SK-N-MC (cell line): Measurements from ENCODE around the gene P2RY2.
"Not testable (repeated sequence)": the region's sequence is repeated elsewhere in the genome, so short reads cannot be mapped to it uniquely, and the experiment has no call there.

ENCODE experiments used
- DNase-seq: peaks from one replicate; pipeline ENCODE4 v3.0.0-alpha.2; 2011; ENCODE audit warnings: low read depth, low spot score
- H3K27ac ChIP-seq: fragments of 200-600 bp; sonication (generic); 2 replicates; pipeline ENCODE4 v1.5.1; 2016; ENCODE audit warnings: mixed run types
- H3K36me3 ChIP-seq: fragments of 200-600 bp; sonication (generic); 2 replicates; pipeline ENCODE4 v1.6.1; 2017; ENCODE audit warnings: antibody characterized with exemption, low read length, mixed read lengths; ENCODE audit not compliant: insufficient read depth
- H3K4me3 ChIP-seq: fragments of 200-600 bp; sonication (generic); 2 replicates; pipeline ENCODE4 v1.5.1; 2016
- H3K9ac ChIP-seq: fragments of 200-600 bp; sonication (generic); 2 replicates; pipeline ENCODE4 v1.8.0; 2017; ENCODE audit warnings: mixed run types, mixed read lengths; ENCODE audit not compliant: insufficient read length
- H3K9me3 ChIP-seq: fragments of 200-600 bp; sonication (generic); 2 replicates; pipeline ENCODE4 v1.6.1; 2017; ENCODE audit warnings: low read depth, mild to moderate bottlenecking, antibody characterized with exemption, low read length, moderate library complexity, mixed read lengths
- EZH2 ChIP-seq: fragments of 200-600 bp; sonication (generic); IDR thresholded peaks from one replicate; pipeline ENCODE4 v1.6.1; 2017; ENCODE audit warnings: antibody characterized with exemption
- FOXP2 ChIP-seq: optimal IDR thresholded peaks from 2 replicates; pipeline ENCODE3; 2011; ENCODE audit warnings: mild to moderate bottlenecking, moderate library complexity; ENCODE audit not compliant: insufficient read depth; ENCODE audit errors: extremely low read length, control extremely low read depth
- POLR2AphosphoS5 ChIP-seq: IDR thresholded peaks from 2 replicates; pipeline ENCODE4 v1.6.1; 2012; ENCODE audit warnings: mild to moderate bottlenecking, low read depth, low read length, borderline replicate concordance

Gene P2RY2

DNA sequence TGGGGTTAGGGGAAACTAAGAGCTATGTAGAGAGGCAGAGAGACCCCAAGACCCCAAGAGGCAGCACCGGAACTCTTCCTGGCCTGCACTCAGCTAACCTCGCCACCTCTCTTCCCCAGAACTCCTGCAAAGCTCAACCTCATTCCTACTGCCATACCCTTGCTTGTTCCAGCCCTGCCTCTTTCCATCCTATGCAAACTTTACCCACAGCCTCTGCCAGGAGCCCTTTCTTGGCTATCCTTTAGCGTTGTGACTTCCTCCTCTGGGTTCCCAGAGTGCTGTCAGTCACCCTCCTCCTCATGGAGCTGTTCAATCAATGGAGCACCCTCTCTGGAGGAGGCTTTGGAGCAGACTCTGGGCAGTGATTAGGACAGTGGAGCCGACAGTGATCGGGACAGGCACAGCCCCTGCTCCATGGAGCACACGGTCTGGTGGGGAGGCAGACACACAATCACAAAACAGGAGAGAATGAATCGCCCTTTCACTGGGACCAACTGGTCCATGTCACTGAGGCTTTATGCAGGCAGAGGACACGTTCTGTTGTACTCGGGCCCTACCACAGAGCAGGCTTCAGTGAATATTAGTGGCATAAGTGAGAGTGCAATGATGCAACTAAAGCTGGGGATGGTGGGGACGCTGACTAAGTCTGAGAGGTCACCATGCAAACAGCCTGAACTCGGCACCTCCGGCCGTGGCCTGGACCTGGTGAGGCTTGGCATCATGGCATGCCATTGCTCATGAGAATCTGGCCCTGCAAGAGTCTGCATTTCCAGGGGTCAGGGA, 24.6 kb upstream of the P2RY2 start:
- no peak for TF ChIP-seq EZH2
- no peak for TF ChIP-seq FOXP2
- TF ChIP-seq POLR2AphosphoS5 = no peak
- H3K9me3 ChIP-seq = no peaks in the 10 kb centered on the region
- no peak overlapping the region for H3K27ac ChIP-seq

DNA sequence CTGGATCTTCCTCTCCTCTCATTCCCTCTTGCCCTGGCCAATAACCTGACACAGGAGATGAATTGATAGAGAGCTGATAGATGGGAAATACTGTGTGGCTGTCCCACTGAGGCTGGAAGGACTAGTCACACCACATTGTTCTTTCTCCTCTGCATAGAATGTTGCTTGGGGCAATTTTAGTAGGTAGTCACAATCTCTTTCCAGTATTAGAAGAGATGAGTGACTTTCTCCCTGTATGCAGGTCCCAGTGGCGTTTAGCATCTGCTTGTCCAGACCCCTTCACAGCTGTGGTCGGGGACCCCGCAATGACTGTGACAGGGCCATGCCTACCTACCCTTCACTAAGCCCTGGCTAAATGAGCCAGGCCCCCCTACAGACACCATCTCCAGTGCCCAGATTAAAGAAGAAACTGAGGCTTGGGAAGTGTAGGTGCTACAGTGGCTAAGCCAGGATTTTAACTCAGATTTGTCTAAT, 24.0 kb upstream of the P2RY2 start:
- no peak overlapping the region for H3K27ac ChIP-seq
- H3K4me3 ChIP-seq = no peak overlapping the region
- TF ChIP-seq EZH2 (no peak), FOXP2 (no peak), POLR2AphosphoS5 (no peak)
- no peak for DNase-seq
- no peak overlapping the region for H3K9ac ChIP-seq
- no peaks in the 10 kb centered on the region for H3K9me3 ChIP-seq
- no peaks in the 10 kb centered on the region for H3K36me3 ChIP-seq

More for the DNA sequence above, 24.6 kb upstream of the P2RY2 start:
- no peak for DNase-seq
- Histone ChIP-seq H3K4me3 (no peak overlapping the region), H3K36me3 (no peaks in the 10 kb centered on the region), H3K9ac (no peak overlapping the region)

DNA sequence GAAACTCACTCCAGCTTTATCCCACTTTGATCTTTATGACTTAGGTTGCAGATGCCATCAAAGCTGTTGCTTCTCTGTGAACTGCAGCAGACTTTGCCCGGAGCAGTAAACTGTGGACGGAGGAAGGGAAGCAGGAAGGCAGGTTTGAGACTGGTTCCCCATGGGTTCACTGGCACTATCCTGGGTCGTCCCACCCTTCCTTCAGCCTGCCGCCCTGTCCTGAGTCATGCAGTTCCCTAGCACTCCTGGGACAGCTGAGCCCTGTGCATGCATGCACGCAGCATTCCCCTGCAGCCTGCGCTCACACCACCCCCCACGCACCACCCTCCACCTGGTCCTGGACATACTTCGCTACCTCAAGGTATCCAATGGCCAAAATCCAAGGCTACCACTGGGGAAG, 23.5 kb upstream of the P2RY2 start:
- TF ChIP-seq FOXP2 (no peak), POLR2AphosphoS5 (no peak), EZH2 (no peak)
- no peak overlapping the region for H3K27ac ChIP-seq
- no peak overlapping the region for H3K9ac ChIP-seq
- no peaks in the 10 kb centered on the region for H3K9me3 ChIP-seq
- DNase-seq = no peak
- H3K36me3 ChIP-seq = no peaks in the 10 kb centered on the region
- no peak overlapping the region for H3K4me3 ChIP-seq

DNA sequence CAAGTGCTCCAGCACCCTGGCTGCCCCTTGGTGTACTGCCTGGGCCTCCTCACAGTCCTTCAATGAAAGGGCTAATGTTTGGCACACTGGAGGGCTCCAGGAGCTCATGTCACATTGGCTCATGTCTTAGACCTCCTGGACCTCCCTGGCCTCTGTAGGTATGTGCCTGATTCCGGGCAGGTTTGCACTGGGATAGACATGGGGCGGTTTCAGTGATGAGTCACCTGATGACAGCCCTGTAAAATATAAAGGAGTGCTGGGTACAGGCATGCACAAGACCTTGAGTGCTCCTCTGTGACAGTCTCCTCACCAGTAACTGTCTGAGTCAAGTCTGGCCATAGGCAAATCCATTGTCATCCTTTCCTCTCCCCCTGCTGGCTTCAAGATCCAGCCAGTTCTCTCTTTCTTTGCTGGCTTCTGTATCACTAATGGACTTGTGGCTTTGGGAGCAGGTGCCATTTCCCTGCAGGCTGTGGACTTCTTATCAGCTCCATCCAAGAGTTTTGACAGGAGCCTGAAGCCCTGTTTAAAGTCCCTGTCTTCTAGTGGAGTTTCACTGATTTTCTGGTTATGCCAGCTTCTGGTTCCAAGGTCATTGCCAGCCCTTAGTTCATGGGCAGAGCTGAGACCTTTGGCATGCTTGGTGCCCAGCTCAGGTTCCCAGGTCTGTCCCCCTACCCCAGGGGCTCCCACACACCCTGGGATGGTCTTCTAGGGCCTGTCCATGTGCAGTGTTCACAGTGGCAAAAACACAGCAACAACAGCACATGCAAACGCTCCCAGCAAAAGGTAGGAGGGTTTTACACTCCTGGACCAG, 22.7 kb upstream of the P2RY2 start:
- Histone ChIP-seq H3K27ac (no peak overlapping the region), H3K4me3 (no peak overlapping the region), H3K36me3 (no peaks in the 10 kb centered on the region), H3K9ac (no peak overlapping the region), H3K9me3 (no peaks in the 10 kb centered on the region)
- TF ChIP-seq POLR2AphosphoS5 = no peak
- no peak for TF ChIP-seq EZH2
- TF ChIP-seq FOXP2 = no peak
- DNase-seq = no peak

DNA sequence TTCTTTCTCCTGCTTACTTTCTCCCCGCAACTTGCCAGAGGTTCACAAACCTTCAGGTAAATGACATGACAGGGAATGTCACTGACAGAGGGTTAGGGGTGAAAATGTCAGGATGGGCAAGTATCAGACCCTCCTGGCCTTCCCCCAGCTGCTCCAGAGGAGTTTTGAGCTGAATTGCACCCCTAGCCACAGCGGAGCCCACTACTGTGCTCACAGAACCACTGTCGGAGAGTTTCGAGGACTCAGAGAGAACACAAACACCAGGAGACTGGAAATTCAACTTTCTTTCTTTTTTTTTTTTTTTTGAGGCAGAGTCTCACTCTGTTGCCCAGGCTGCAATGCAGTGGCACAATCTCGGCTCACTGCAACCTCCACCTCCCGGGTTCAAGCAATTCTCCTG, 21.5 kb upstream of the P2RY2 start:
- no peak overlapping the region for H3K27ac ChIP-seq
- TF ChIP-seq EZH2 (no peak), POLR2AphosphoS5 (no peak), FOXP2 (no peak)

DNA sequence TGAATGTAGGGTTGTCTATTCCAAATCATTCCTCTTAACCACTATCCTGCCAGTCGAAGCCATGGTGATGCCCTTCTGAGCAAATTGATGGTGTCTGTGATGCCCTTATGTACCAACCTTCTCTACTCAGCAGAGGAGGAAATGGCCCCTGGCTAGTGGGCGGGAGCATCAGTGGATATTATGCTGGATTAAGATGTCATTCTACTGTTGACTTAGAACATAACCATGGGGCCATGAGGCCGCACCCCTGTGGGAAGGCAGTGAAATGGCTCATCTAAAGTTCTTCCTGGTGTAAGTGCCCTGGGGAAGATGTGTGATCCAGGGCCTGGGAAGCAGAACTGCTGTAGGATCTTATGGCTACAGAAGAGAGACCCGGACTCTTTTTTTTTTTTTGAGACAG, 20.7 kb upstream of the P2RY2 start:
- no peak for DNase-seq
- TF ChIP-seq EZH2 = no peak
- TF ChIP-seq FOXP2 = no peak
- no peak for TF ChIP-seq POLR2AphosphoS5
- no peak overlapping the region for H3K9ac ChIP-seq
- no peak overlapping the region for H3K4me3 ChIP-seq
- no peaks in the 10 kb centered on the region for H3K36me3 ChIP-seq
- no peak overlapping the region for H3K27ac ChIP-seq
- H3K9me3 ChIP-seq = no peaks in the 10 kb centered on the region

More for the DNA sequence above, 21.5 kb upstream of the P2RY2 start:
- Histone ChIP-seq H3K4me3 (no peak overlapping the region), H3K36me3 (no peaks in the 10 kb centered on the region), H3K9me3 (no peaks in the 10 kb centered on the region), H3K9ac (no peak overlapping the region)
- DNase-seq = no peak

DNA sequence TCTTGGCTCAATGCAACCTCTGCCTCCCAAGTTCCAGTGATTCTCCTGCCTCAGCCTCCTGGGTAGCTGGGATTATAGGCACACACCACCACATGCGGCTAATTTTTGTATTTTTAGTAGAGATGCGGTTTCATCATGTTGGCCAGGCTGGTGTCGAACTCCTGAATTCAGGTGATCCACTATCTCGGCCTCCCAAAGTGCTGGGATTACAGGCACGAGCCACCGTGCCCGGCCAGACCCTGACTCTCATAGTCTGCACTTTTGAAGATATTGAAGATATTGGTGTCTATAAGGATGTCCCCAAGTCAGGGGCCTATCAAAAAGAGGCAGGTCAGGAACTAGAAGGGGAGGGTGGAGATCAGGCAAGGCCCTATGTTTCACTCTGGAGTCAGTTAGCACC, 20.3 kb upstream of the P2RY2 start:
- DNase-seq, H3K27ac ChIP-seq, H3K9ac ChIP-seq, H3K9me3 ChIP-seq, H3K4me3 ChIP-seq, H3K36me3 ChIP-seq: not testable (repeated sequence)

DNA sequence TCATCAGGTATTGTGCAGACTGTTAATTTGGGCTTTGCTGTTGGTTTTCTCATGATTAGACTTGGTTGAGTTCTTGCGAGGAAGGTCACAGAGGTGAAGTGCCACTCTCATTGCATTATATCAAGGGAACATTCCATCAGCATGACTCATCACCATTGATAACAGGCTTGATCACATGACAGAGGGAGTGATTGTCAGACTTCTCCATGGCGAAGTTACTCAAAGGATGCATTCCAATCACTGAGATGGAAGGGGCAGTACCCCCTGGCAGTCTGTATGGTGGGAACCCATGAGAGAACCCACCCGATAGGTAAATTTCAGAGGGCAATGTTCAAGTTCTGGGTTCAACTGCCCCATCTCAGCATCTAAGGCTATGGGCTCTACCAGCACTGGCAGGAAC, 19.4 kb upstream of the P2RY2 start:
- H3K9ac ChIP-seq = no peak overlapping the region
- no peak overlapping the region for H3K4me3 ChIP-seq
- no peaks in the 10 kb centered on the region for H3K9me3 ChIP-seq
- DNase-seq = no peak
- TF ChIP-seq FOXP2 = no peak
- no peak for TF ChIP-seq POLR2AphosphoS5
- TF ChIP-seq EZH2 = no peak
- H3K27ac ChIP-seq = no peak overlapping the region
- H3K36me3 ChIP-seq = no peaks in the 10 kb centered on the region

DNA sequence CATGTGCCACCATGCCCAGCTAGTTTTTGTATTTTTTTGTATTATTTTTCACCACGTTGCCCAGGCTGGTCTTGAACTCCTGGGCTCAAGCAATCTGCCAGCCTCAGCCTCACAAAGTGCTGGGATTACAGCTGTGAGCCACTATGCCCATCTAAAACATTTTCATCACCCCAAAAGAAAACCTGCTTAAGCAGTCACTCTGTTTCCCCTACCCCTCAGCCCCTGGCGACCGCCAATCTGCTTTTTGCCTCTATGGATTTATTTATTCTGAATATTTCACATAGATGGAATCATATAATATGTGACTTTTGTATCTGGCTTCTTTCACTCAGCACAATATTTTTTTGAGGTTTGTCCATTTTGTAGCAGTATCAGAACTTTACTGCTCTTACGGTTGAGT, 18.6 kb upstream of the P2RY2 start:
- TF ChIP-seq POLR2AphosphoS5 (no peak), EZH2 (no peak), FOXP2 (no peak)
- H3K36me3 ChIP-seq = no peaks in the 10 kb centered on the region
- no peak for DNase-seq
- no peak overlapping the region for H3K4me3 ChIP-seq
- no peak overlapping the region for H3K9ac ChIP-seq
- H3K27ac ChIP-seq = no peak overlapping the region
- no peaks in the 10 kb centered on the region for H3K9me3 ChIP-seq
